GM18867 (cell line): ENCODE data around the gene MAP3K5.
"Not testable (repeated sequence)": the region's sequence is repeated elsewhere in the genome, so short reads cannot be mapped to it uniquely, and the experiment has no call there.

Experiments
- ATAC-seq: cut with Tn5 transposase; IDR thresholded peaks from one replicate; pipeline ENCODE4 v1.9.1; 2021; ENCODE audit warnings: mild to moderate bottlenecking, moderate library complexity; ENCODE audit not compliant: unreplicated experiment

The MAP3K5 gene

DNA sequence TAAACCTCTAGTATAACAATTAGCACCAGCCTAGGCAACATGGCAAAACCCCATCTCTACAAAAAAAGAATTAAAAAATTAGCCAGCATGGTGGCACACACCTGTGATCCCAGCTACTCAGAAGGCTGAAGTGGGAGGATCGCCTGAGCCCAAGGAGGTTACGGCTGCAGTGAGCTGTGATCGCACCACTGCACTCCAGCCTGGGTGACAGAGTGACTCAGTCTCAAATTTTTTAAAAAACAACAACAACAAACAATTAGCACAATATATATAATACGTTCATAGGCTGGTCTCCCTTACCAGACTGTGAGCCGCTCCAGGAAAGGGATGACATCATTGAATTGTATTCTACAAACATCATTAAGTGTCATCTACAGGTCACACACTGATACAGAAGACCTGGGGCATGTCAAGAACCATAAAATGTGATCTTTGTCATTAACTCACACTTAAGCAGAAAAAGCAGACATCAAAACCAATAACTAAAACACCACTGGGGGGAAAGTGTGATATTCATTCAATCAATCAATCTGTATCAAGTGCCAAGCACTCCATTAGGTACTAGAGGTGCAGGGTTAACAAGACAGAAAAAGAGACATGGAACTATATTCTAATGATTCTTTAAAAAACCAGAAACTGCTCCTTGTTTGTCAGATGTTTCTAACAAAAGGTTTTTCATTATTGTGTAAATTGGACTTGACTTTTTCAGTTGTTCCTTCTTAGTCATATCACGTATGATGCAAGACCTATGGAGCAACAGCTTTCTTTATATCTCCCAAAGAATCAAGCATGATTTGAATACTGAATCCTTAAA, 17.8 kb downstream of the MAP3K5 start:
- ATAC-seq, result no peak

GRCh38 chr6:136773473-136773796, 18.8 kb downstream of the MAP3K5 start:
- ATAC-seq, result no peak

DNA sequence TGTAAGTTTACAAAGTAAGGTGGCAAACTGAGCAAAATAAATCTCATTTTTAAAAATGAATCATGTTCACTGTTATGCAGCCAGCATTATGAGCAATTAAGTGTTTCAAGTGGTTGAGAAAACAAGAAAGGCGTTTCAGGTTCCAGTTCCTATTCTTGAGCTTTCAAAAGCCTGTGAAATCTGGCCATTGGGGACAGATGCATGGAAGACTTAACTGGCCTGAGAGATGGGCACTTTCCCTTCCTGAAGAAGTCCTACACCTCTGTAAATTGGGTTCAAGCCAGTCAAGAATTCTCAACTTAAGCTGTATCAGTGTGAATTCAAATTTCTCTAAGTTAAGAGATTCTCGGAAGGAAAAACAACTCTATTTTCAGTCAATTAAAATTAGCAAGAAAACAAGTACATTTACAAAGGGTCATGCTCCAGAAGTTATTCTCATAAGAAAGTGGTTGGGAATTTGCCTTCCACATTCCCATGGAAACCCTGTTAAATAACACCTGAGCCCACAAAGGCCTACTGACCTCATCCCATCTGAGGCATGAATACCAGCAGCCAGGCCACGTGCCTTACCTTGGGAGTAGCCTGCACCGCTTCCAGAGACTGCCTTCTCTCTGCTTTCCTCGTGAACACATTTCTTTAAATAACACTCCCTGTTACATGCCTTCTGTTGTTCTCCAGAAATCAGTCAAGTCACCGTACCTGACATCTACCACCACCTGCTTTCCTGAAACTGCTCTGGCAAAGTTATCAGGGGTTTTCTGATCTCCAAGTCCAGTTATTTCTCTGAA, 19.4 kb downstream of the MAP3K5 start:
- ATAC-seq, result peak; percentile 85

- no peak for ATAC-seq
These were observed 21.0 kb downstream of the MAP3K5 start for GRCh38 chr6:136771306-136771705.

- no peak for ATAC-seq
These were observed 22.5 kb downstream of the MAP3K5 start for GRCh38 chr6:136769759-136770158.

DNA sequence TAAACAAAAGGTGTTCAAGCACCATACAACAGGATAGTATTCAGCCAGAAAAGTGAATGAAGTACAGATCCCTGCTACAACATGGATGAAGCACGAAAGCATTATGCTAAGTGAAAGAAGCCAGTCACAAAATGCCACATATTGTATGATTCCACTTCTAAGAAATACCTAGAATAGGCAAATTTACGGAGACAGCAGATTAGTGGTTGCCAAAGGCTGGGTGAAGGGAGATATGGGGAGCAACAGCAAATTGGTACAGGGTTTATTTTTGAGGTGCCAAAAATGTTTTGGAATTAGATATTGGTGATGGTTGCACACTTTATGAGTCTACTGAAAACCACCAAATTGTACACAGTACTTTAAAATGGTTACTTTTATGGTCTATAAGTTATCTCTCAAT, 23.2 kb downstream of the MAP3K5 start:
- ATAC-seq, result no peak

DNA sequence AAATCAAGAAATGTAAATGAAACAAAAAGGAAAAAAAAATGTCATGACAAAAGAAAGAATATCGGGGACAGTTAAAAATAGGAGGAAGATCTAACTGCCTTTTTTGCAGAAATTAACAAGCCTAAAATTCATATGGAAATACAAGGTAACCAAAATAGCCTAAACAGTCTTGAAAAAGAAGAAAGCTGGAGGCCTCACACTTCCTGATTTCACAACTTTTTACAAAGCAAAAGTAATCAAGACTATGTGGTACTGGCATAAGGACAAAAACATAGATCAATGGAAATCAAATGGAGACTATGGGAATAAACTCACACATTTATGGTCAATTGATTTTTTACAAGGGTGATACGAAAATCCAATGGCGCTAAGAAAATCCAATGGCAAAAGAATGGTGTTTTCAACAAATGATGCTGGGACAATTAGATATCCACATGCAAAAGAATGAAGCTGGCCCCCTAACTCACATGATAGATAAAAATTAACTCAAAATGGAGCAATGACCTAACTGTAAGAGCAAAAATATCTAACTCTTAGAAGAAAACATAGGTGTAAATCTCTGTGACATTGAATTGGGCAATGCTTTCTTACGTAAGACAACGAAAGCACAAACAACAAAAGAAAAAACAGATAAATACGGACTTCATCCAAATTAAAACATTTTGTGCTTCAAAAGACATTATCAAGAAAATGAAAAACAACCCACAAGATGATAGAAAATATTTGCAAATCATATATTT, 24.5 kb downstream of the MAP3K5 start:
- no peak for ATAC-seq

GRCh38 chr6:136767103-136767502, 25.2 kb downstream of the MAP3K5 start:
- no peak for ATAC-seq

- no peak for ATAC-seq
These were observed 26.0 kb downstream of the MAP3K5 start for GRCh38 chr6:136766274-136766673.

DNA sequence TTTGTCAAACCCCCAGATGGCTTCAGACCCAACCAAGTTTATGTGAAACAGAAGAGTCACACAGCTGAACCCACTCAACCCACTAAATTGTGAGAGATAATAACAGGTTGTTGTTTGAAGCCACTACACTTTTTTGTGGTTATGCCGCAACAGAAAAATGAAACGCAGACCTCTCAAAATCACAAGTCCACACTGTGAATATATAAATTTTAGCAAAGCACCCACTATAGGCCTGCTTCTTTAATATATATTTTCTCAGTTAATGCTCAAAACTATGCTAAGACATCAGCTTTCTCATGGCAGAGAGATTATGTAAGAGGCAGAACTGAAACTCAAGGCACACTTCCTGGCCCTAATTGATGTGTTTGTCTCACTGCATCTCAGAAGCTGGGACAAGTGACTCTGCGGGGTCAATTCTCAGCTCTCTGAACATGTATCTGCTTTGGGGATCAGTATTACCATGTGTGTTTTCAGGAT, 27.7 kb downstream of the MAP3K5 start:
- peak; percentile 57 for ATAC-seq

GRCh38 chr6:136763716-136764516, 28.4 kb downstream of the MAP3K5 start:
- peak; percentile 42 for ATAC-seq

GRCh38 chr6:136763255-136763654, 29.0 kb downstream of the MAP3K5 start:
- ATAC-seq, result peak; percentile 34

DNA sequence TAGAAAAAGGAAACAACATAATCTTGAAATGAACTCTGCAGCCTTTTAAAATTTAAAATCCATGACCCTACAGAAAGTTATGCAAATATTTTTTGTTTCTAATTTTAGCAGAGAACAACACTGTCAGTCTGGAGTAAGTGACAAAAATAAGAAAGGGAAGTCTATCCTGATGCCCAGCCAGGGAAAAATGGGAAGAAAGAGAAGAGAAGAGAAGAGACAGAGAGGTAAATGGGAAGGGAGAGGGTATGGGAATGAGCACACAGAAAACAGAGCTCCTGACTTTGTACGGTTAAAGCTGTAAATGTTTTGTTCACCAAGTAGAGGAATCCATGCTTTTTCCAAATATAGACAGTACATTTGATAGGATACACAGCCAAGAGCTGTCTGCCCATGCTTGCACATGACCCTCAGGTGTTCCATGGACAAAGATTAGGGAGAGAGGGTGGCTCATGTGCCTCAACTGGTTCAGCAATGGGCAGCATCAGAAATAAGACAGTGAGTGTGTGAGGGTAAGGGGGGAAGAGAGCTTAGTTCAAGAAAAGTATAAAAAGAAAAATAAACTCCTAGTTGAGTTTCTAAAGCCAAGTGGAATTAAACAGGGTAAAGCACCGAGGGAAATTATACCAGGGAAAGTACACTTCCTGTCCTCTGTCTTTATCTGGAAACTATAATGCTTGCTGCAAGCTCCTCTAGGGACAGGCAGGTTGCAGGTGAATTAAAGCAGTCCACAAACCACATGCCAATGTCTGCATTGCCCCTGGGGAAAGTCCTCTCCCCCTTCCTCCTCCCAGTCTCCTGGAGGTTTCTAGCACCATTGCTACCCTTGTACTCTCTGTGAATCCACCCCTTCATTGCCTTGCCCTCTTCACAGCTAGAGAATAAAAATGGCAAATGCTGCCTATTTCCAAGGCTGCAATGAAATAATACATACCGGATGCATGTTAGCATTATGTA, 30.0 kb downstream of the MAP3K5 start:
- ATAC-seq, result no peak

DNA sequence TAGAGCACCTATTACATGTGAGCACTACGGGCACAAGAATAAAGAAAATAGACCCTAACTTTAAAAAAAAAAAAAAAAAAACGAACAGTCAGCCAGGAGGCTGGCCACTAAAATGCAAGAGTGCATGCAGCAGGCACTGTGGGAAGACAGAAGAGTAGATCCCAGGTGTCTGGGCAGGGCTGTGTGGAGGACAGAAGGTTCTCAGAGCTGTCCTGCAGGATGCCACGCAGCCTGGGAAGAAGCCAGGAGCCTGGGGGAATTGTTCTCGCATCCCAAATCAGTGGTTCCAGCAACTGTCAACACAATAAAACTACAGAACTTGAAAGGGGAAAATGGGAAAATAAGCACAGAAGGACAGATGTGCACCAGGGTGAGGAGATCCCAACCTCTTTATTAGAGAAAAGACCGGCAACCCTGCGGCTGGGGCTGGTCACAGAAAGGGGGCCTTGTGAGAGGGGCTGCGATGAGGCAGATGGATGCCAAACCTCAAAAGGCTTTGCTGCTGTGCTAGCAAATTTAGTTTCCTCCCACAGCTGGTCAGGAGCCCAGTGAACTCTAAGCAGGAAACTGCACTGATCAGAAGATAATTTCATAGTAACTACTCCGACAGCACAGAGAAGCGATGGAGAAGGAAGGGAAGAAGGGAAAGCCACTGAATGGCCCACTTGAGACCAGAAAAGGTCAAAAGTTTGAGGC, 30.9 kb downstream of the MAP3K5 start:
- ATAC-seq, result peak; percentile 26

- not testable (repeated sequence) for ATAC-seq
These were observed 31.5 kb downstream of the MAP3K5 start for GRCh38 chr6:136760781-136761180.

- no peak for ATAC-seq
These were observed 35.1 kb downstream of the MAP3K5 start for GRCh38 chr6:136757150-136757549.

GRCh38 chr6:136754820-136755219, 37.5 kb downstream of the MAP3K5 start:
- ATAC-seq, result no peak

DNA sequence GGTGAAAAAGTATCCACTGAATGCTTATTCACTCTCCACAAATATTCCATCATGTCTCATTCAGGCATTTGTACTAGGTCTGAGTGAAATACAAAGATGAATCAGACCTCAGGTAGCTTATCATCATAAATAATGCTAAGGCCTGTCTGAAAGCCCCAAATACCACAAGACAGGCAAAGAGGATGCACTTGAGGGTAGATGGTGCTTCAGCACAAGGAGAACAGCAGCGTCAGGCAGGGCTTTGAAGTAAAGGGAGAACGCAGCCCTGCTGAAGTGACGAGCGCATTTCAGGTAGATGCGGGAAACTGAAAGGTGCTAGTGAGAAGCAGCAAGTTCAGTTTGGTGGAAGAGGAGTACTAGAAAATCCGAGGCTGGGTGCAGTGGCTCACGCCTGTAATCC, 38.7 kb downstream of the MAP3K5 start:
- ATAC-seq, result no peak

GRCh38 chr6:136752554-136752953, 39.7 kb downstream of the MAP3K5 start:
- ATAC-seq, result peak; percentile 32
